A549 (cell line): ENCODE results near the gene PDE4D.

ENCODE experiments used
- CHD2 ChIP-seq: fragments of 150-350 bp; IDR thresholded peaks from 2 replicates; pipeline ENCODE4 v1.6.1; 2014; ENCODE audit warnings: low read length; ENCODE audit not compliant: partially characterized antibody
- CTCF ChIP-seq: fragments of >200 bp; sonication (Bioruptor Twin); formaldehyde crosslinking; IDR thresholded peaks from 3 replicates; pipeline ENCODE4 v1.5.1; 2016
- POLR2A ChIP-seq: IDR thresholded peaks from 2 replicates; pipeline ENCODE4 v1.6.1; 2012; ENCODE audit warnings: mild to moderate bottlenecking, low read length

DNA sequence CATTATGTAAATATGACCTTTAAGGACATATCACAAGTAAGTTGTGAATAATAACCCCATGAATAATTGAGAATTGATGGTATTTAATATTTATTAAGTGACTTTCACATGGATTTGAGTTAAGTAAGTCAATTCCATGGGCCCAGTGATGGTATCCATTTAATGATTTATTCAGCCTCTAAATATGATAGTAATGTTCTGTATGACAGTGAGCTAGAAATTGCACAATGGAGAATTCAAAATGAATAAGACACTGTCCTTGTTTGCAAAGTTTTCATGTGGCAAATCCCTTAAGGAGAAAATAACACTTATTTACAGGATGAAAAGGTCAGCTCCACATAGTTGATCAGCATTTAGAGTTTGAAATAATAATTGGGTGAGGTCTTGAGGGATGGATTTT is 160.7 kb downstream of the PDE4D start:
- no peak for TF ChIP-seq CTCF
- TF ChIP-seq CHD2, result no peak
- no peak for TF ChIP-seq POLR2A
